ENCODE measurements around the gene FBXW4.

Gene FBXW4

GRCh38 chr10:101695404-101695890 lies 477 bp upstream of the FBXW4 start:
- DNase-seq = no peak

GRCh38 chr10:101693978-101694673 lies 844 bp downstream of the FBXW4 start:
- DNase-seq = peak; percentile 63

- no peak for DNase-seq
Observed at GRCh38 chr10:101693651-101693977, 1.4 kb downstream of the FBXW4 start.

- no peak for DNase-seq
Observed at GRCh38 chr10:101691081-101691480, 3.9 kb downstream of the FBXW4 start.

- DNase-seq = no peak
Observed at GRCh38 chr10:101690461-101690860, 4.5 kb downstream of the FBXW4 start.

GRCh38 chr10:101687071-101687658 lies 7.8 kb downstream of the FBXW4 start:
- no peak for DNase-seq

- no peak for DNase-seq
Observed at GRCh38 chr10:101686133-101686925, 8.6 kb downstream of the FBXW4 start.

- no peak for DNase-seq
Observed at GRCh38 chr10:101684782-101685181, 10.2 kb downstream of the FBXW4 start.

- no peak for DNase-seq
Observed at GRCh38 chr10:101683276-101683675, 11.7 kb downstream of the FBXW4 start.

GRCh38 chr10:101682172-101682825 lies 12.7 kb downstream of the FBXW4 start:
- DNase-seq = no peak

GRCh38 chr10:101676565-101676964 lies 18.4 kb downstream of the FBXW4 start:
- DNase-seq = no peak

GRCh38 chr10:101675115-101675514 lies 19.9 kb downstream of the FBXW4 start:
- no peak for DNase-seq

GRCh38 chr10:101672536-101672935 lies 22.4 kb downstream of the FBXW4 start:
- no peak for DNase-seq

- no peak for DNase-seq
Observed at GRCh38 chr10:101671453-101671852, 23.5 kb downstream of the FBXW4 start.

- no peak for DNase-seq
Observed at GRCh38 chr10:101670635-101671034, 24.3 kb downstream of the FBXW4 start.

GRCh38 chr10:101669181-101669580 lies 25.8 kb downstream of the FBXW4 start:
- no peak for DNase-seq

- DNase-seq = no peak
Observed at GRCh38 chr10:101668566-101668965, 26.4 kb downstream of the FBXW4 start.

- DNase-seq = no peak
Observed at GRCh38 chr10:101666083-101666482, 28.9 kb downstream of the FBXW4 start.

GRCh38 chr10:101663097-101663496 lies 31.9 kb downstream of the FBXW4 start:
- no peak for DNase-seq

GRCh38 chr10:101660256-101660655 lies 34.7 kb downstream of the FBXW4 start:
- DNase-seq = no peak

GRCh38 chr10:101658975-101659374 lies 36.0 kb downstream of the FBXW4 start:
- no peak for DNase-seq

- no peak for DNase-seq
Observed at GRCh38 chr10:101656890-101657289, 38.1 kb downstream of the FBXW4 start.

- no peak for DNase-seq
Observed at GRCh38 chr10:101655570-101655969, 39.4 kb downstream of the FBXW4 start.
